HepG2 (cell line): ENCODE data around the gene SLIT3. TPM values are rescaled to one million over a fixed set of nuclear protein-coding genes. Genes with fewer than 3 reads are reported as not detected.

Experiments used
- ATAC-seq: fragments of 200-7000 bp; cut with Tn5 transposase; 3 replicates; pipeline ENCODE4 v1.9.1; 2020; ENCODE audit warnings: mild to moderate bottlenecking, moderate library complexity
- BruUV-seq: library from RNA; stranded (reverse); fragments of 400-500 nt; replicated peaks from 2 replicates; lab custom pipeline; 2021; lab: Mats Ljungman, UMichigan
- CTCF ChIA-PET: fragments of 300-600 bp; formaldehyde crosslinking; extraction: SDS; loops from one replicate; lab custom pipeline; 2021; ENCODE audit warnings: low total read pairs, inconsistent platforms, low intra/inter-chr PET ratio; lab: Yijun Ruan, JAX
- POLR2A ChIA-PET: fragments of 350-600 bp; sonication (Branson Sonifier 250); formaldehyde crosslinking; loops from one replicate; lab custom pipeline; 2020; ENCODE audit warnings: antibody characterized with exemption, inconsistent platforms; lab: Yijun Ruan, JAX
- DNase-seq: peaks from one replicate; pipeline ENCODE4 v3.0.0-alpha.2; 2015; ENCODE audit warnings: low spot score
- FAIRE-seq: peaks from 3 replicates; lab custom pipeline; 2011; peaks lifted over from hg19 to GRCh38; lab: Jason Lieb, UNC
- H2AFZ ChIP-seq: one replicate; pipeline ENCODE4 v1.6.1; 2011; ENCODE audit warnings: low read length, inconsistent platforms
- H3K27ac ChIP-seq: fragments of 300-600 bp; 3 replicates; pipeline ENCODE4 v1.8.0; 2011; ENCODE audit warnings: mixed run types, mild to moderate bottlenecking, mixed read lengths, low read length, inconsistent platforms; ENCODE audit not compliant: insufficient read depth; ENCODE audit errors: extremely low read length
- H3K27me3 ChIP-seq, 2 experiments: fragments of 200-600 bp in 1 of 2; 2 replicates in 1 of 2; 3 replicates in 1 of 2; pipeline versions ENCODE4 v1.6.0 to v1.8.0; 2011; ENCODE audit warnings: low read length in 2 of 2, mild to moderate bottlenecking in 2 of 2, moderate library complexity in 2 of 2, inconsistent platforms in 1 of 2; ENCODE audit not compliant: insufficient read depth in 2 of 2, control insufficient read depth in 1 of 2
- H3K36me3 ChIP-seq, 2 experiments: fragments of 200-600 bp in 1 of 2; replicated peaks in 1 of 2; 2 replicates in 1 of 2; 3 replicates in 1 of 2; pipeline versions ENCODE4 v1.5.1 to v1.8.0; 2011; ENCODE audit warnings: low read length in 2 of 2, inconsistent platforms in 1 of 2; ENCODE audit not compliant: insufficient read depth in 2 of 2, control insufficient read depth in 1 of 2
- H3K4me1 ChIP-seq: 2 replicates; pipeline ENCODE4 v1.5.1; 2012; ENCODE audit warnings: low read length, inconsistent platforms; ENCODE audit not compliant: insufficient read depth
- H3K4me2 ChIP-seq: 2 replicates; pipeline ENCODE4 v1.6.0; 2011; ENCODE audit warnings: low read depth, low read length, inconsistent platforms
- H3K4me3 ChIP-seq, 3 experiments: fragments of 200-600 bp in 1 of 3; sonication (generic), shearing (Covaris generic) in 1 of 3; replicated peaks in 1 of 3; 2 replicates each; pipeline ENCODE4 v1.5.1; 2011 to 2016; ENCODE audit warnings: low read length in 3 of 3, inconsistent platforms in 2 of 3, low read depth in 2 of 3, mild to moderate bottlenecking in 2 of 3, control low read depth in 1 of 3, mixed read lengths in 1 of 3; ENCODE audit not compliant: insufficient read depth in 1 of 3
- H3K79me2 ChIP-seq: one replicate; pipeline ENCODE4 v1.6.1; 2011; ENCODE audit warnings: low read length, inconsistent platforms; ENCODE audit not compliant: insufficient read depth
- H3K9ac ChIP-seq: 2 replicates; pipeline ENCODE4 v1.6.0; 2011; ENCODE audit warnings: mild to moderate bottlenecking, low read depth, low read length, inconsistent platforms; ENCODE audit not compliant: insufficient read depth
- H3K9me3 ChIP-seq: 2 replicates; pipeline ENCODE4 v1.5.1; 2012; ENCODE audit warnings: mild to moderate bottlenecking, low read length
- H4K20me1 ChIP-seq: 2 replicates; pipeline ENCODE4 v1.6.0; 2011; ENCODE audit warnings: inconsistent platforms, mild to moderate bottlenecking, low read length, moderate library complexity; ENCODE audit not compliant: insufficient read depth
- CBFB ChIP-seq: sonication (generic); formaldehyde crosslinking; IDR thresholded peaks from 2 replicates; pipeline ENCODE4 v1.4.0; 2020; ENCODE audit warnings: missing genetic modification reagents
- PLRG1 ChIP-seq: fragments of 450-650 bp; conservative IDR thresholded peaks from 2 replicates; pipeline ENCODE4 v1.6.1; 2016
- ZNF292 ChIP-seq: sonication (generic); formaldehyde crosslinking; IDR thresholded peaks from 2 replicates; pipeline ENCODE4 v1.8.1; 2022; ENCODE audit warnings: mild to moderate bottlenecking, low read depth, missing genetic modification reagents, borderline replicate concordance
- ZNF430 ChIP-seq: sonication (generic); formaldehyde crosslinking; IDR thresholded peaks from 2 replicates; pipeline ENCODE4 v1.9.0; 2021; ENCODE audit warnings: mild to moderate bottlenecking, missing genetic modification reagents
- ZNF782 ChIP-seq: sonication (generic); formaldehyde crosslinking; IDR thresholded peaks from 2 replicates; pipeline ENCODE4 v1.4.0; 2020; ENCODE audit warnings: missing genetic modification reagents, mild to moderate bottlenecking, borderline replicate concordance
- WGBS: methylation state at CpG from one replicate; pipeline ENCODE4 v1.1.6; 2017; ENCODE audit warnings: low lambda C conversion rate; 5-methylcytosine and 5-hydroxymethylcytosine counted together
- in situ Hi-C: cut with HindIII; loops from 2 replicates; pipeline ENCODE4 v1.10.0; 2017; ENCODE audit warnings: low pct_unique_long_range_greater_than_20kb; ENCODE audit not compliant: extremely low pct_ligation_motif_present
- intact Hi-C: fragments of 100-400 bp; cut with micrococcal nuclease; formaldehyde crosslinking; loops from one replicate; pipeline ENCODE4 v1.10.0; 2022; ENCODE audit not compliant: unreplicated experiment
- polyA plus RNA-seq, 8 experiments: library from polyadenylated mRNA; depleted of rRNA in 3 of 8; stranded (reverse) in 7 of 8; unstranded in 1 of 8; fragments of >200 nt; fragmentation: Illumina TruSeq in 4 of 8; extraction: Trizol in 4 of 8; gene quantifications; 2 replicates each; pipeline versions ENCODE4 v1.2.1 to v1.2.3, GENCODE V29; 2011 to 2016; ENCODE audit warnings: low read depth in 4 of 8, missing spikeins in 1 of 8, mixed read lengths in 1 of 8; ENCODE audit not compliant: insufficient read depth in 1 of 8
- total RNA-seq, 5 experiments: library from RNA; depleted of rRNA; stranded (reverse); fragments of >200 nt; fragmentation: Illumina TruSeq; extraction: Trizol; gene quantifications; 2 replicates each; pipeline ENCODE4 v1.2.3, GENCODE V29; 2016; ENCODE audit warnings: low read depth in 1 of 5
- TF ChIP-seq, protein P1 (sequence below): sonication (generic); formaldehyde crosslinking; IDR thresholded peaks from 2 replicates; pipeline ENCODE4 v1.8.0; 2022; ENCODE audit warnings: mild to moderate bottlenecking, missing genetic modification reagents, moderate library complexity
- TF ChIP-seq, protein P2 (sequence below): sonication (generic); formaldehyde crosslinking; IDR thresholded peaks from 2 replicates; pipeline ENCODE4 v1.4.0; 2020; ENCODE audit warnings: missing genetic modification reagents, borderline replicate concordance
- TF ChIP-seq, protein P3 (sequence below): fragments of 450-650 bp; IDR thresholded peaks from 2 replicates; pipeline ENCODE4 v1.6.1; 2016

Gene SLIT3
- total and polyA plus RNA-seq, 2 of the 13 experiments (the other 11 are each of a cell fraction or from before 2014, with no cell fraction given), result not detected

DNA sequence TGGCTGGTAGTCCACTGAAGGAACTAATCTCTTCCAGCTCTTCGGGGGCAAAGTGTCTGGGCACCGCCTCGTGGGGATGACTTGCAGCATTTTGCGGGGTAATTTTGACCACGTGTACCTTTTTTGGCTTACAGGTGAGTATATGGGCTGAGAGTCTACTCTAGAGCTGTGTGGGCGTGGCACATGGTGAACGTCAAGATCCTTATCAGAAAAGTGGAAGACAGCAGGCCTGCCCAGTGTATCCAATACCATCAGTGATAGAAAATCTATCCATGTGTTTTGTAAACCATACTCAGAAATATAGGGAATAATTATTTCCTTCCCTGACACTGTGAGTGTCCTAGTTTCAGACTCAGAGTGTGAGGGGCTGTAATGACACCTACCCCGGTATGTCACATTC lies 148.5 kb downstream of the SLIT3 start:
- FAIRE-seq (no peak), DNase-seq (no peak)

More for the DNA sequence above, 148.5 kb downstream of the SLIT3 start:
- no peaks in the 10 kb centered on the region for H4K20me1 ChIP-seq
- in situ Hi-C loops (no loop called here), intact Hi-C loops (no loop called here)
- TF ChIP-seq, protein P1, sequence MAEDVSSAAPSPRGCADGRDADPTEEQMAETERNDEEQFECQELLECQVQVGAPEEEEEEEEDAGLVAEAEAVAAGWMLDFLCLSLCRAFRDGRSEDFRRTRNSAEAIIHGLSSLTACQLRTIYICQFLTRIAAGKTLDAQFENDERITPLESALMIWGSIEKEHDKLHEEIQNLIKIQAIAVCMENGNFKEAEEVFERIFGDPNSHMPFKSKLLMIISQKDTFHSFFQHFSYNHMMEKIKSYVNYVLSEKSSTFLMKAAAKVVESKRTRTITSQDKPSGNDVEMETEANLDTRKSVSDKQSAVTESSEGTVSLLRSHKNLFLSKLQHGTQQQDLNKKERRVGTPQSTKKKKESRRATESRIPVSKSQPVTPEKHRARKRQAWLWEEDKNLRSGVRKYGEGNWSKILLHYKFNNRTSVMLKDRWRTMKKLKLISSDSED (CRISPR knock-in tag), result no peak
- TF ChIP-seq, protein P2, sequence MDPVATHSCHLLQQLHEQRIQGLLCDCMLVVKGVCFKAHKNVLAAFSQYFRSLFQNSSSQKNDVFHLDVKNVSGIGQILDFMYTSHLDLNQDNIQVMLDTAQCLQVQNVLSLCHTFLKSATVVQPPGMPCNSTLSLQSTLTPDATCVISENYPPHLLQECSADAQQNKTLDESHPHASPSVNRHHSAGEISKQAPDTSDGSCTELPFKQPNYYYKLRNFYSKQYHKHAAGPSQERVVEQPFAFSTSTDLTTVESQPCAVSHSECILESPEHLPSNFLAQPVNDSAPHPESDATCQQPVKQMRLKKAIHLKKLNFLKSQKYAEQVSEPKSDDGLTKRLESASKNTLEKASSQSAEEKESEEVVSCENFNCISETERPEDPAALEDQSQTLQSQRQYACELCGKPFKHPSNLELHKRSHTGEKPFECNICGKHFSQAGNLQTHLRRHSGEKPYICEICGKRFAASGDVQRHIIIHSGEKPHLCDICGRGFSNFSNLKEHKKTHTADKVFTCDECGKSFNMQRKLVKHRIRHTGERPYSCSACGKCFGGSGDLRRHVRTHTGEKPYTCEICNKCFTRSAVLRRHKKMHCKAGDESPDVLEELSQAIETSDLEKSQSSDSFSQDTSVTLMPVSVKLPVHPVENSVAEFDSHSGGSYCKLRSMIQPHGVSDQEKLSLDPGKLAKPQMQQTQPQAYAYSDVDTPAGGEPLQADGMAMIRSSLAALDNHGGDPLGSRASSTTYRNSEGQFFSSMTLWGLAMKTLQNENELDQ (CRISPR knock-in tag), result no peak
- TF ChIP-seq CBFB (CRISPR knock-in tag) (no peak), PLRG1 (no peak), ZNF430 (no peak), ZNF782 (CRISPR knock-in tag) (no peak), ZNF292 (no peak)
- TF ChIP-seq, protein P3, sequence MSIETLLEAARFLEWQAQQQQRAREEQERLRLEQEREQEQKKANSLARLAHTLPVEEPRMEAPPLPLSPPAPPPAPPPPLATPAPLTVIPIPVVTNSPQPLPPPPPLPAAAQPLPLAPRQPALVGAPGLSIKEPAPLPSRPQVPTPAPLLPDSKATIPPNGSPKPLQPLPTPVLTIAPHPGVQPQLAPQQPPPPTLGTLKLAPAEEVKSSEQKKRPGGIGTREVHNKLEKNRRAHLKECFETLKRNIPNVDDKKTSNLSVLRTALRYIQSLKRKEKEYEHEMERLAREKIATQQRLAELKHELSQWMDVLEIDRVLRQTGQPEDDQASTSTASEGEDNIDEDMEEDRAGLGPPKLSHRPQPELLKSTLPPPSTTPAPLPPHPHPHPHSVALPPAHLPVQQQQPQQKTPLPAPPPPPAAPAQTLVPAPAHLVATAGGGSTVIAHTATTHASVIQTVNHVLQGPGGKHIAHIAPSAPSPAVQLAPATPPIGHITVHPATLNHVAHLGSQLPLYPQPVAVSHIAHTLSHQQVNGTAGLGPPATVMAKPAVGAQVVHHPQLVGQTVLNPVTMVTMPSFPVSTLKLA, result no peak
- H3K4me3 ChIP-seq, result no peak overlapping the region
- H3K27ac ChIP-seq, result no peak overlapping the region
- BruUV-seq, result no TSS peak
- no peak overlapping the region for H3K4me2 ChIP-seq
- ChIA-PET POLR2A (no interaction called here), CTCF (no interaction called here)
- no peak for ATAC-seq
- no peaks in the 10 kb centered on the region for H3K9me3 ChIP-seq
- 42% methylated on average over 6 of the region's 8 CpGs for WGBS
- H3K79me2 ChIP-seq, result no peaks in the 10 kb centered on the region
- no peak overlapping the region for H2AFZ ChIP-seq
- no peaks in the 10 kb centered on the region for H3K36me3 ChIP-seq
- no peaks in the 10 kb centered on the region for H3K4me1 ChIP-seq
- H3K27me3 ChIP-seq, result no peaks in the 10 kb centered on the region
- no peak overlapping the region for H3K9ac ChIP-seq
